GM23248 (cell line): ENCODE measurements around the gene RBMS3.

Source experiments
- EZH2 ChIP-seq: fragments of 200-600 bp; sonication (generic); IDR thresholded peaks from 2 replicates; pipeline ENCODE4 v1.6.1; 2018; ENCODE audit warnings: antibody characterized with exemption, mild to moderate bottlenecking; ENCODE audit not compliant: insufficient read depth, poor library complexity, severe bottlenecking
- EZH2phosphoT487 ChIP-seq: fragments of 200-600 bp; sonication (generic); IDR thresholded peaks from 2 replicates; pipeline ENCODE4 v1.6.1; 2018; ENCODE audit warnings: antibody characterized with exemption, moderate library complexity, mild to moderate bottlenecking, low read depth; ENCODE audit not compliant: insufficient read depth

DNA sequence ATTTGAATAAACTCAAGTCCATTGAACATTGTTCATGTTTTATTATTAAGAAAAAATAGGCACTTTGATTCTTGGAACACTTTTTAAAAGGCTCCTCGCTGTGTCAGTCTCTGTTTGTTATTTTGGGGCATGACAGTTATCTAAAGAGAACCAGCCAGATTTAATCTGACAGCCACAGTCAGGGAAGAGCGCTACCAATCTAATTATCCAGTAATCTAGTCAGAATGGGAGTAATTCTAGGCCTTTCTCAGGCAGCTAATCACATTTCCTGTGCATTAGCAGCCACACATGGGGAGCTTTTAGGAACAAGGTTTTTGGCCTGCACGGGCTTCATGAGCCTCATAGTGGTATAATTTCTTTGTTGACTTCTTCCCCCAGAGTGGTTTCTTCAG, 362.2 kb downstream of the RBMS3 start:
- no peak for TF ChIP-seq EZH2
- no peak for TF ChIP-seq EZH2phosphoT487
